B cell (primary cell): ENCODE data around the gene BLTP2. TPM values are rescaled to one million over a fixed set of nuclear protein-coding genes. Genes with fewer than 3 reads are reported as not detected.

ENCODE experiments used
- ATAC-seq: fragments of 200-7000 bp; cut with Tn5 transposase; one replicate; pipeline ENCODE4 v1.10.0; 2021; ENCODE audit warnings: low read depth, mild to moderate bottlenecking, moderate number of reproducible peaks, moderate library complexity
- CTCF ChIA-PET: fragments of 350-600 bp; sonication (Branson Sonifier 250); formaldehyde crosslinking; loops from one replicate; lab custom pipeline; 2021; ENCODE audit warnings: antibody characterized with exemption, inconsistent platforms; lab: Charles Lee
- POLR2A ChIA-PET: fragments of 350-600 bp; sonication (Branson Sonifier 250); formaldehyde crosslinking; loops from one replicate; lab custom pipeline; 2021; ENCODE audit warnings: antibody characterized with exemption; lab: Charles Lee
- DNase-seq: peaks from one replicate; pipeline ENCODE4 v3.0.0; 2013
- H2AFZ ChIP-seq: 2 replicates; pipeline ENCODE4 v1.6.1; 2012; ENCODE audit warnings: mild to moderate bottlenecking, low read depth, low read length; ENCODE audit not compliant: insufficient read depth, poor library complexity, severe bottlenecking
- H3K27ac ChIP-seq, 2 donors: 1 replicate in 1 of 2; 2 replicates in 1 of 2; pipeline ENCODE4 v1.5.1; 2012 to 2013; ENCODE audit warnings: low read length in 2 of 2, mild to moderate bottlenecking in 2 of 2, moderate library complexity in 1 of 2
- H3K27me3 ChIP-seq, 4 experiments: fragments of 200-600 bp in 1 of 4; sonication (generic) in 1 of 4; replicated peaks in 1 of 4; 1 replicate in 2 of 4; 2 replicates in 2 of 4; pipeline versions ENCODE4 v1.6.1 to v1.7.0; 2013 to 2016; ENCODE audit warnings: low read length in 3 of 4, mild to moderate bottlenecking in 2 of 4, mixed read lengths in 1 of 4, moderate library complexity in 1 of 4; ENCODE audit not compliant: insufficient read depth in 4 of 4, control insufficient read depth in 3 of 4; ENCODE audit errors: control extremely low read depth in 1 of 4
- H3K36me3 ChIP-seq, 2 experiments: replicated peaks in 1 of 2; 1 replicate in 1 of 2; 2 replicates in 1 of 2; pipeline versions ENCODE4 v1.6.1 to v1.7.1; 2013; ENCODE audit warnings: low read length in 1 of 2; ENCODE audit not compliant: insufficient read depth in 2 of 2, control insufficient read depth in 1 of 2; ENCODE audit errors: control extremely low read depth in 1 of 2, extremely low read depth in 1 of 2
- H3K4me1 ChIP-seq, 2 donors: fragments of 200-600 bp in 1 of 2; sonication (generic) in 1 of 2; 1 replicate in 1 of 2; 2 replicates in 1 of 2; pipeline versions ENCODE4 v1.5.1 to v1.6.1; 2013 to 2017; ENCODE audit warnings: low read length in 2 of 2; ENCODE audit not compliant: control insufficient read depth in 2 of 2, insufficient read depth in 2 of 2
- H3K4me2 ChIP-seq: replicated peaks from 2 replicates; pipeline ENCODE3; 2012; ENCODE audit warnings: mild to moderate bottlenecking, low read depth, low read length; ENCODE audit not compliant: poor library complexity, severe bottlenecking
- H3K4me3 ChIP-seq, 5 experiments: fragments of 200-600 bp in 1 of 5; sonication (generic) in 1 of 5; 1 replicate in 3 of 5; 2 replicates in 2 of 5; pipeline versions ENCODE4 v1.5.1 to v1.7.0; 2011 to 2016; ENCODE audit warnings: low read length in 4 of 5, mild to moderate bottlenecking in 4 of 5, low read depth in 2 of 5, control low read depth in 1 of 5, moderate library complexity in 1 of 5; ENCODE audit not compliant: insufficient read depth in 1 of 5; ENCODE audit errors: control extremely low read depth in 1 of 5, extremely low read depth in 1 of 5
- H3K79me2 ChIP-seq: fragments of 200-600 bp; sonication (generic); one replicate; pipeline ENCODE4 v1.6.0; 2016; ENCODE audit warnings: low read length; ENCODE audit not compliant: control insufficient read depth, insufficient read depth
- H3K9ac ChIP-seq: fragments of 200-600 bp; sonication (generic); 2 replicates; pipeline ENCODE4 v1.6.1; 2017; ENCODE audit warnings: mild to moderate bottlenecking, low read length, moderate library complexity
- H3K9me3 ChIP-seq, 3 donors: one replicate each; pipeline versions ENCODE4 v1.6.1 to v1.7.1; 2013; ENCODE audit warnings: low read length in 2 of 3; ENCODE audit not compliant: control insufficient read depth in 2 of 3, insufficient read depth in 1 of 3; ENCODE audit errors: control extremely low read depth in 1 of 3
- H4K20me1 ChIP-seq: 2 replicates; pipeline ENCODE4 v1.6.0; 2012; ENCODE audit warnings: mild to moderate bottlenecking, low read length; ENCODE audit not compliant: insufficient read depth, control insufficient read depth, poor library complexity, severe bottlenecking
- H3K27ac Mint-ChIP-seq: one replicate; pipeline ENCODE4 v1.8.0; 2021; ENCODE audit warnings: mixed read lengths
- H3K27me3 Mint-ChIP-seq: one replicate; pipeline ENCODE4 v1.8.0; 2021; ENCODE audit warnings: mixed read lengths
- H3K4me1 Mint-ChIP-seq: one replicate; pipeline ENCODE4 v1.8.0; 2021; ENCODE audit warnings: mixed read lengths
- H3K4me3 Mint-ChIP-seq: one replicate; pipeline ENCODE4 v1.8.0; 2021; ENCODE audit warnings: mixed read lengths
- H3K9me3 Mint-ChIP-seq: one replicate; pipeline ENCODE4 v1.8.0; 2022; ENCODE audit warnings: mixed read lengths; ENCODE audit not compliant: insufficient read depth
- CTCF ChIP-seq: fragments of 200-600 bp; IDR thresholded peaks from one replicate; pipeline ENCODE4 v1.8.0; 2022; ENCODE audit warnings: antibody characterized with exemption, mild to moderate bottlenecking
- EZH2 ChIP-seq: IDR thresholded peaks from 2 replicates; pipeline ENCODE4 v1.6.1; 2012; ENCODE audit warnings: borderline replicate concordance, low read depth, mild to moderate bottlenecking, moderate library complexity, low read length; ENCODE audit not compliant: insufficient read depth, poor library complexity, severe bottlenecking
- WGBS: methylation state at CpG from one replicate; pipeline ENCODE4 v1.1.5; 2013; ENCODE audit warnings: missing lambda C conversion rate; ENCODE audit not compliant: insufficient coverage; 5-methylcytosine and 5-hydroxymethylcytosine counted together
- intact Hi-C: fragments of 100-400 bp; cut with micrococcal nuclease; formaldehyde crosslinking; loops from one replicate; pipeline ENCODE4 v1.10.0; 2022
- polyA plus RNA-seq: library from polyadenylated mRNA; depleted of rRNA; stranded (reverse); fragments of >200 nt; gene quantifications from 2 replicates; pipeline ENCODE4 v1.2.3, GENCODE V29; 2012
- total RNA-seq, 2 donors: library from RNA; stranded (reverse); fragments of 120-200 nt in 1 of 2; gene quantifications; 1 replicate in 1 of 2; 2 replicates in 1 of 2; pipeline versions ENCODE4 v1.2.3 to v1.2.4, GENCODE V29; 2013 to 2022

The BLTP2 gene
- total and polyA plus RNA-seq, 2 donors (not counting 1 experiment from before 2014, with no cell fraction given), result 45.9 to 156 TPM

- no peaks in the 10 kb centered on the region for H3K9me3 Mint-ChIP-seq
- ChIA-PET POLR2A (no interaction called here), CTCF (interaction anchor here (0.5 kb wide), 1 partner anchor 8 kb away, joined by 3 read pairs; no protein-coding TSS in a partner anchor)
- no peak for DNase-seq
- no peak overlapping the region for H3K4me3 Mint-ChIP-seq
- peaks cover 11% of the 10 kb centered on the region for H4K20me1 ChIP-seq
- H3K4me2 ChIP-seq, result no peak overlapping the region
- intact Hi-C loops, result no loop called here
- no peak overlapping the region for H3K27ac ChIP-seq
- H3K4me1 ChIP-seq, result no peaks in the 10 kb centered on the region
- peaks cover 0 to 8% (median 0%) of the 10 kb centered on the region in 3 donors for H3K9me3 ChIP-seq
- H3K79me2 ChIP-seq, result peaks cover 83% of the 10 kb centered on the region
- peaks cover 6% of the 10 kb centered on the region for H3K4me1 Mint-ChIP-seq
- ATAC-seq, result no peak
- no peaks in the 10 kb centered on the region for H3K27me3 ChIP-seq
- H3K4me3 ChIP-seq, result no peak overlapping the region
- no peak overlapping the region for H3K27ac Mint-ChIP-seq
- no peak overlapping the region for H2AFZ ChIP-seq
- H3K36me3 ChIP-seq, result peaks cover 10 to 33% of the 10 kb centered on the region in 2 experiments
- no CpG with 5 or more reads among the region's 5 CpGs for WGBS
- H3K27me3 Mint-ChIP-seq, result no peaks in the 10 kb centered on the region
- H3K9ac ChIP-seq, result no peak overlapping the region
- TF ChIP-seq EZH2, result no peak
- no peak for TF ChIP-seq CTCF
Measured at GRCh38 chr17:28655160-28655559, 10.2 kb upstream of the BLTP2 start.

- Histone ChIP-seq H3K27ac (no peak overlapping the region), H3K4me1 (peaks cover 22 to 30% of the 10 kb centered on the region in 2 donors), H3K36me3 (peaks cover 10 to 31% of the 10 kb centered on the region in 2 experiments), H3K4me3 (no peak overlapping the region), H3K9me3 (no peaks in the 10 kb centered on the region), H3K4me2 (no peak overlapping the region), H3K9ac (no peak overlapping the region), H2AFZ (no peak overlapping the region), H4K20me1 (peaks cover 6% of the 10 kb centered on the region), H3K27me3 (no peaks in the 10 kb centered on the region), H3K79me2 (peaks cover 66% of the 10 kb centered on the region)
- Mint-ChIP-seq H3K27me3 (no peaks in the 10 kb centered on the region), H3K9me3 (no peaks in the 10 kb centered on the region), H3K4me3 (no peak overlapping the region), H3K27ac (no peak overlapping the region), H3K4me1 (peaks cover 25% of the 10 kb centered on the region)
- intact Hi-C loops, result loop anchor here (5.0 to 10.0 kb wide), 3 partner anchors 254 to 916 kb away; partner anchors contain the start of genes ABHD15, DHRS13 and TP53I13
- ATAC-seq, result no peak
- CTCF ChIA-PET, result interaction anchor here (1.0 to 2.6 kb wide), 5 partner anchors 12 to 305 kb away, joined by 3 to 13 read pairs (median 4); no protein-coding TSS in a partner anchor
- WGBS, result 98% methylated on average over 2 of the region's 2 CpGs
- POLR2A ChIA-PET, result interaction anchor here (0.7 kb wide), 1 partner anchor 13 kb away, joined by 3 read pairs; the partner anchor contains the start of genes SDF2 and SUPT6H
- DNase-seq, result no peak
- TF ChIP-seq EZH2 (no peak), CTCF (no peak)
Measured at GRCh38 chr17:28648698-28649097, 3.7 kb upstream of the BLTP2 start.
